ENCODE data around the gene BRD1. TPM values are rescaled to one million over a fixed set of nuclear protein-coding genes. Genes with fewer than 3 reads are reported as not detected.

BRD1 gene
- total RNA-seq, 1 experiment from 2014 or later = 31.3 TPM

DNA sequence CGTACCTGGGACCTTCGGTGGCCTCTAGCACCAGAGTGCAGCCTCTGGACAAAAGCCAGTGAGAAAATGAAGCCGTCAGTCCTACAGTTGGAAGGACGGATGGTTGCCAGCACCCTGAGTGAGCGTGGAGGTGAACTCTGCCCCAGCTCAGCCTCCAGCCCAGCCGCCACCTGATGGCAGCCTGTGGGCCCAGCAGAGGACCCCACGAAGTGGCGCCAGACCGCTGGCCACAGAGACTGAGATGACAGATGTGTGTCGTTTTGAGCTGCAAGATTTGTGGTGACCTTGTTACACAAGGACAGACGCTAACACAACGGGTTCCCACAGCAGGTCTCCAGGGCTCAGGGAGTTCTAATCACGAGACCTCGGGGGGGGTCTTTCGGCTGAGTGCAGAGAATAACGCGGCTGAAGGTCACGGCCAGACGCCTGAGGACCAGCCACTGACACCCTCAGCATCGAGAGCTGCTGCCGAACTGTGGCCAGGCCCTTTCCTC is 75.0 kb downstream of the BRD1 start:
- ChIA-PET POLR2A (no interaction called here), RAD21 (ENCODE audit: low non-redundant PET in 1 of 2, low total read pairs in 2 of 2, uncharacterized antibody in 2 of 2, unreplicated experiment in 2 of 2) (no interaction called here), CTCF (no interaction called here)
- Histone ChIP-seq H3K4me3 (replicated peaks in 1 of 2; ENCODE audit: low read depth in 1 of 2, low read length in 2 of 2) (no peak overlapping the region), H2AFZ (ENCODE audit: low read depth, low read length, poor library complexity, severe bottlenecking) (no peak overlapping the region), H4K20me1 (ENCODE audit: insufficient read depth) (no peaks in the 10 kb centered on the region), H3K9me3 (ENCODE audit: control insufficient read depth in 1 of 2, insufficient read depth in 1 of 2, low read depth in 1 of 2, low read length in 2 of 2) (peaks cover 3 to 6% of the 10 kb centered on the region in 2 experiments; a peak in 2 of 4 replicates), H3K4me2 (ENCODE audit: low read length) (no peak overlapping the region), H3K4me1 (ENCODE audit: control insufficient read depth in 1 of 2, insufficient read depth in 2 of 2, low read length in 2 of 2) (no peaks in the 10 kb centered on the region), H3K9ac (ENCODE audit: low read length) (no peak overlapping the region), H3K27me3 (ENCODE audit: insufficient read depth, low read length) (no peaks in the 10 kb centered on the region), H3K36me3 (ENCODE audit: control insufficient read depth in 1 of 2, insufficient read depth in 2 of 2, low read length in 2 of 2) (no peaks in the 10 kb centered on the region), H3K79me2 (ENCODE audit: insufficient read depth, low read length) (no peaks in the 10 kb centered on the region), H3K27ac (ENCODE audit: low read depth, low read length) (no peak overlapping the region), H3K9me2 (ENCODE audit: insufficient read depth) (no peaks in the 10 kb centered on the region)
- no TSS peak for BruUV-seq (replicated peaks)
- DNase-seq (ENCODE audit: low read depth, low spot score) = no peak
- ATAC-seq = no peak
- intact Hi-C loops (cut with micrococcal nuclease) = no loop called here
- TF ChIP-seq, protein P1, sequence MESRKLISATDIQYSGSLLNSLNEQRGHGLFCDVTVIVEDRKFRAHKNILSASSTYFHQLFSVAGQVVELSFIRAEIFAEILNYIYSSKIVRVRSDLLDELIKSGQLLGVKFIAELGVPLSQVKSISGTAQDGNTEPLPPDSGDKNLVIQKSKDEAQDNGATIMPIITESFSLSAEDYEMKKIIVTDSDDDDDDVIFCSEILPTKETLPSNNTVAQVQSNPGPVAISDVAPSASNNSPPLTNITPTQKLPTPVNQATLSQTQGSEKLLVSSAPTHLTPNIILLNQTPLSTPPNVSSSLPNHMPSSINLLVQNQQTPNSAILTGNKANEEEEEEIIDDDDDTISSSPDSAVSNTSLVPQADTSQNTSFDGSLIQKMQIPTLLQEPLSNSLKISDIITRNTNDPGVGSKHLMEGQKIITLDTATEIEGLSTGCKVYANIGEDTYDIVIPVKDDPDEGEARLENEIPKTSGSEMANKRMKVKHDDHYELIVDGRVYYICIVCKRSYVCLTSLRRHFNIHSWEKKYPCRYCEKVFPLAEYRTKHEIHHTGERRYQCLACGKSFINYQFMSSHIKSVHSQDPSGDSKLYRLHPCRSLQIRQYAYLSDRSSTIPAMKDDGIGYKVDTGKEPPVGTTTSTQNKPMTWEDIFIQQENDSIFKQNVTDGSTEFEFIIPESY (IDR thresholded peaks at IDR 0.05; ENCODE audit: extremely low read depth, insufficient replicate concordance, low read length) = no peak
- no peak for TF ChIP-seq EZH2phosphoT487 (IDR thresholded peaks at IDR 0.05; ENCODE audit: borderline replicate concordance)
- TF ChIP-seq CBX3 (IDR thresholded peaks at IDR 0.05; ENCODE audit: low read depth) = no peak
- TF ChIP-seq EGR1 (IDR thresholded peaks at IDR 0.05; ENCODE audit: low read depth) = no peak
- no peak for TF ChIP-seq RAD21 (IDR thresholded peaks at IDR 0.05; ENCODE audit: low read depth)
- TF ChIP-seq CEBPB (IDR thresholded peaks at IDR 0.05; ENCODE audit: low read depth) = no peak
- no peak for TF ChIP-seq POLR2A (IDR thresholded peaks at IDR 0.05; ENCODE audit: borderline replicate concordance, extremely low read depth, insufficient read depth, insufficient read length)
- no peak for TF ChIP-seq SIN3A (IDR thresholded peaks at IDR 0.05; ENCODE audit: low read depth)
- TF ChIP-seq YY1 (IDR thresholded peaks at IDR 0.05; ENCODE audit: extremely low read depth, insufficient replicate concordance, low read depth, low read length) = no peak
- TF ChIP-seq ZFX (IDR thresholded peaks at IDR 0.05) = no peak
- TF ChIP-seq EZH2 (IDR thresholded peaks at IDR 0.05) = no peak
